HG03280 (cell line): ENCODE results near the gene RFX1.
"Not testable (repeated sequence)": the region's sequence is repeated elsewhere in the genome, so short reads cannot be mapped to it uniquely, and the experiment has no call there.

Experiments
- ATAC-seq: cut with Tn5 transposase; IDR thresholded peaks from one replicate; pipeline ENCODE4 v1.9.1; 2021; ENCODE audit warnings: mild to moderate bottlenecking, moderate library complexity; ENCODE audit not compliant: unreplicated experiment

Gene RFX1

GRCh38 chr19:13937479-13938300 is 68.4 kb downstream of the RFX1 start:
- no peak for ATAC-seq

GRCh38 chr19:13935765-13936510 is 70.2 kb downstream of the RFX1 start:
- no peak for ATAC-seq

- ATAC-seq: no peak
Observed at GRCh38 chr19:13934785-13935109, 71.4 kb downstream of the RFX1 start.

GRCh38 chr19:13932911-13933393 is 73.2 kb downstream of the RFX1 start:
- no peak for ATAC-seq

GRCh38 chr19:13932149-13932637 is 73.9 kb downstream of the RFX1 start:
- no peak for ATAC-seq

GRCh38 chr19:13931391-13932148 is 74.5 kb downstream of the RFX1 start:
- no peak for ATAC-seq

- no peak for ATAC-seq
Observed at GRCh38 chr19:13930402-13930801, 75.7 kb downstream of the RFX1 start.

GRCh38 chr19:13929956-13930355 is 76.2 kb downstream of the RFX1 start:
- ATAC-seq: no peak

GRCh38 chr19:13929340-13929739 is 76.8 kb downstream of the RFX1 start:
- ATAC-seq: no peak

- no peak for ATAC-seq
Observed at GRCh38 chr19:13926715-13927114, 79.4 kb downstream of the RFX1 start.

GRCh38 chr19:13926010-13926409 is 80.1 kb downstream of the RFX1 start:
- ATAC-seq: no peak

GRCh38 chr19:13923194-13923987 is 82.7 kb downstream of the RFX1 start:
- ATAC-seq: no peak

- ATAC-seq: not testable (repeated sequence)
Observed at GRCh38 chr19:13922118-13922517, 84.0 kb downstream of the RFX1 start.

- ATAC-seq: peak; percentile 58
Observed at GRCh38 chr19:13920940-13921747, 85.0 kb downstream of the RFX1 start.

- no peak for ATAC-seq
Observed at GRCh38 chr19:13920524-13920923, 85.6 kb downstream of the RFX1 start.

- ATAC-seq: no peak
Observed at GRCh38 chr19:13918726-13919411, 87.3 kb downstream of the RFX1 start.

GRCh38 chr19:13917888-13918406 is 88.2 kb downstream of the RFX1 start:
- ATAC-seq: no peak

- ATAC-seq: no peak
Observed at GRCh38 chr19:13914777-13915176, 91.3 kb downstream of the RFX1 start.

- ATAC-seq: no peak
Observed at GRCh38 chr19:13913352-13913751, 92.8 kb downstream of the RFX1 start.
